Suprapubic skin (tissue), 4 donors: ENCODE results near the gene LRRC63. TPM values are rescaled to one million over a fixed set of nuclear protein-coding genes. Genes with fewer than 3 reads are reported as not detected.

Experiments
- DNase-seq, 2 donors: peaks; one replicate each; pipeline ENCODE4 v3.0.0-alpha.2; 2019; ENCODE audit warnings: low spot score in 2 of 2
- H3K27ac ChIP-seq: fragments of 200-600 bp; sonication (generic); one replicate; pipeline ENCODE4 v1.5.1; 2019
- H3K27me3 ChIP-seq: fragments of 200-600 bp; sonication (generic); one replicate; pipeline ENCODE4 v1.5.1; 2019
- H3K36me3 ChIP-seq: fragments of 200-600 bp; sonication (generic); one replicate; pipeline ENCODE4 v1.5.1; 2019
- H3K4me1 ChIP-seq: fragments of 200-600 bp; sonication (generic); one replicate; pipeline ENCODE4 v1.5.1; 2019
- H3K4me3 ChIP-seq: fragments of 200-600 bp; sonication (generic); one replicate; pipeline ENCODE4 v1.5.1; 2019; ENCODE audit warnings: mild to moderate bottlenecking
- H3K9me3 ChIP-seq: fragments of 200-600 bp; sonication (generic); one replicate; pipeline ENCODE4 v1.5.1; 2019
- CTCF ChIP-seq, 2 donors: fragments of 200-600 bp in 1 of 2; fragments of 450-650 bp in 1 of 2; sonication (generic) in 1 of 2; IDR thresholded peaks; one replicate each; pipeline ENCODE4 v1.5.1; 2016 to 2019; ENCODE audit warnings: antibody characterized with exemption in 2 of 2, mild to moderate bottlenecking in 1 of 2, moderate library complexity in 1 of 2
- EP300 ChIP-seq: sonication (generic); formaldehyde crosslinking; IDR thresholded peaks from one replicate; pipeline ENCODE4 v1.6.1; 2017; ENCODE audit warnings: antibody characterized with exemption
- POLR2A ChIP-seq, 2 donors: fragments of 450-650 bp; IDR thresholded peaks; one replicate each; pipeline ENCODE4 v1.6.1; 2017; ENCODE audit warnings: antibody characterized with exemption in 2 of 2, mild to moderate bottlenecking in 2 of 2, moderate library complexity in 2 of 2
- POLR2AphosphoS5 ChIP-seq, 3 donors: sonication (generic); formaldehyde crosslinking; IDR thresholded peaks; one replicate each; pipeline ENCODE4 v1.6.1; 2017; ENCODE audit warnings: antibody characterized with exemption in 3 of 3
- WGBS: methylation state at CpG from one replicate; pipeline ENCODE4 v1.1.5; 2018; 5-methylcytosine and 5-hydroxymethylcytosine counted together
- total RNA-seq, 4 donors: library from RNA; depleted of rRNA; stranded (reverse); fragments of >200 nt; gene quantifications; one replicate each; pipeline ENCODE4 v1.1.0, GENCODE V29; 2016

LRRC63 gene
- total RNA-seq, 4 donors from 2014 or later: not detected

- no peak for DNase-seq
- Histone ChIP-seq H3K9me3 (no peaks in the 10 kb centered on the region), H3K27ac (no peak overlapping the region), H3K36me3 (no peaks in the 10 kb centered on the region), H3K27me3 (no peaks in the 10 kb centered on the region), H3K4me1 (no peaks in the 10 kb centered on the region), H3K4me3 (no peak overlapping the region)
- no peak for TF ChIP-seq POLR2A (IDR thresholded peaks at IDR 0.05)
- TF ChIP-seq EP300: no peak
- 81% methylated on average over 2 of the region's 2 CpGs for WGBS
Observed at GRCh38 chr13:46229251-46229650, 17.5 kb downstream of the LRRC63 start.

GRCh38 chr13:46232281-46232680 lies 20.6 kb downstream of the LRRC63 start:
- Histone ChIP-seq H3K4me3 (no peak overlapping the region), H3K9me3 (peaks cover 4% of the 10 kb centered on the region), H3K36me3 (no peaks in the 10 kb centered on the region), H3K27me3 (no peaks in the 10 kb centered on the region), H3K4me1 (no peaks in the 10 kb centered on the region), H3K27ac (no peak overlapping the region)
- TF ChIP-seq POLR2A (IDR thresholded peaks at IDR 0.05): no peak
- no peak for TF ChIP-seq POLR2AphosphoS5 (IDR thresholded peaks at IDR 0.05)
- TF ChIP-seq EP300: no peak
- no peak for TF ChIP-seq CTCF (IDR thresholded peaks at IDR 0.05)
- no peak for DNase-seq
- WGBS: 91% methylated on average over 3 of the region's 3 CpGs

- H3K9me3 ChIP-seq: peaks cover 4% of the 10 kb centered on the region
- 90% methylated on average over 1 of the region's 1 CpG for WGBS
- DNase-seq: no peak
- H3K27me3 ChIP-seq: no peaks in the 10 kb centered on the region
- H3K4me3 ChIP-seq: no peak overlapping the region
- H3K36me3 ChIP-seq: no peaks in the 10 kb centered on the region
- H3K4me1 ChIP-seq: no peaks in the 10 kb centered on the region
- TF ChIP-seq EP300: no peak
- TF ChIP-seq POLR2AphosphoS5 (IDR thresholded peaks at IDR 0.05): no peak
- no peak for TF ChIP-seq CTCF (IDR thresholded peaks at IDR 0.05)
- TF ChIP-seq POLR2A (IDR thresholded peaks at IDR 0.05): no peak
- H3K27ac ChIP-seq: no peak overlapping the region
Observed at GRCh38 chr13:46235286-46235685, 23.6 kb downstream of the LRRC63 start.

GRCh38 chr13:46265292-46265691 lies 53.6 kb downstream of the LRRC63 start:
- no peak for DNase-seq
- Histone ChIP-seq H3K36me3 (no peaks in the 10 kb centered on the region), H3K4me1 (no peaks in the 10 kb centered on the region), H3K27me3 (no peaks in the 10 kb centered on the region), H3K27ac (no peak overlapping the region), H3K9me3 (no peaks in the 10 kb centered on the region), H3K4me3 (no peak overlapping the region)
- TF ChIP-seq EP300 (no peak), CTCF (IDR thresholded peaks at IDR 0.05) (no peak), POLR2A (IDR thresholded peaks at IDR 0.05) (no peak), POLR2AphosphoS5 (IDR thresholded peaks at IDR 0.05) (no peak)
- WGBS: 100% methylated on average over 1 of the region's 1 CpG

- TF ChIP-seq EP300 (no peak), CTCF (IDR thresholded peaks at IDR 0.05) (no peak), POLR2A (IDR thresholded peaks at IDR 0.05) (no peak), POLR2AphosphoS5 (IDR thresholded peaks at IDR 0.05) (no peak)
- Histone ChIP-seq H3K4me1 (no peaks in the 10 kb centered on the region), H3K27ac (no peak overlapping the region), H3K27me3 (no peaks in the 10 kb centered on the region), H3K36me3 (no peaks in the 10 kb centered on the region), H3K9me3 (no peaks in the 10 kb centered on the region), H3K4me3 (no peak overlapping the region)
- WGBS: 89% methylated on average over 2 of the region's 2 CpGs
- no peak for DNase-seq
Observed at GRCh38 chr13:46267166-46267565, 55.4 kb downstream of the LRRC63 start.

GRCh38 chr13:46270416-46270815 lies 58.7 kb downstream of the LRRC63 start:
- no peaks in the 10 kb centered on the region for H3K4me1 ChIP-seq
- H3K9me3 ChIP-seq: no peaks in the 10 kb centered on the region
- no peak overlapping the region for H3K27ac ChIP-seq
- H3K4me3 ChIP-seq: no peak overlapping the region
- no peaks in the 10 kb centered on the region for H3K36me3 ChIP-seq
- 86% methylated on average over 6 of the region's 6 CpGs for WGBS
- TF ChIP-seq CTCF (IDR thresholded peaks at IDR 0.05): no peak
- no peak for TF ChIP-seq EP300
- no peak for TF ChIP-seq POLR2AphosphoS5 (IDR thresholded peaks at IDR 0.05)
- TF ChIP-seq POLR2A (IDR thresholded peaks at IDR 0.05): no peak
- no peaks in the 10 kb centered on the region for H3K27me3 ChIP-seq
- DNase-seq: no peak
